ENCODE measurements around the gene BTD.

The BTD gene

DNA sequence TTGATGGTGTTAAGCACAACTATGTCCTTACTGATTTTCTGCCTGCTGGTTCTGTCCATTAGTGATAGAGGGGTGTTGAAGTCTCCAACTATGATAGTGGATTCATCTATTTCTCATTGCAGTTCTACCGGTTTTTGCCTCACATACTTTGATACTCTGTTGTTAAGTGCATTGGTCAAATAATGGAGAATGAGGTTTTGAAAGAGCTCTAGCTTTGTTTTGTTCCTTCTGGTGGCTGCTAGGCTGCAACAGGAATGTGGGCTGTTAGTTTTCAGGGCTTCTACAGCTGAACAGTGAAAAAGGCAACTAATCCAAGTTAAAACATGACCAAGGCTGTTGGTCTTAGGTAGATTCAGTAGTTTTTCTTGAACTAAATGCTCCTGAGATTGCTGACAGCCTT is 62.6 kb downstream of the BTD start:
- no peak for DNase-seq (ENCODE audit: low read depth in 2 of 3, low spot score in 2 of 3)

DNA sequence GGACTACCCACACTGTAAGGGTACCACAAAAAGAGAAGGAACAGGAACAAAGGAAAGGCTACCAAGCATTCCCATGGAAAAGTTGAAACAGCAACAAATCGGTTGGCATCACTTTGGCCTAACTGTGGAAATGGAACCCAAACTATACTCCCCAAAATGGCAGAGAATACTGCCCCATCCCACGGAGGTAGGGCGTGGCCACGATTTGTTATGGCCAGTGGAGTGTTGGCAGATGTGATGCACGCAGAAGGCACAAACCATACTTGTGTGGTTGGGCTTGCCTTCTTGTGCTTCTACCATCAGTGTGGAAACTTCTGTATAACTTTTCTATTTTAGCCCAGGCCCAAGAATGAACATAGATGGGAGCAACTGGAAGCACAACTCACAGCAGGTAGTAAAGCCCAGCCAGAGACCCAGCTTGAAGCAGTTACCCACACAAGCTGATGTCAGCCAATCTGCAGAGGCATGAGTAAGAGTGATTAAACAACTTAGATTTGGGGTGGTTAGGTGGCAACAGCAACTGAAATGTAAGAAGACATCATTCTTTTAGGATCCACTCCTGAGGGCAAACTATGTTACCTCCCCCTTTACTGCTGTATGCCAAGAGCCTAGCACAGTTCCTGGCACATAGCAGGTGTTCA is 64.1 kb downstream of the BTD start:
- no peak for DNase-seq (ENCODE audit: low read depth in 2 of 3, low spot score in 2 of 3)

DNA sequence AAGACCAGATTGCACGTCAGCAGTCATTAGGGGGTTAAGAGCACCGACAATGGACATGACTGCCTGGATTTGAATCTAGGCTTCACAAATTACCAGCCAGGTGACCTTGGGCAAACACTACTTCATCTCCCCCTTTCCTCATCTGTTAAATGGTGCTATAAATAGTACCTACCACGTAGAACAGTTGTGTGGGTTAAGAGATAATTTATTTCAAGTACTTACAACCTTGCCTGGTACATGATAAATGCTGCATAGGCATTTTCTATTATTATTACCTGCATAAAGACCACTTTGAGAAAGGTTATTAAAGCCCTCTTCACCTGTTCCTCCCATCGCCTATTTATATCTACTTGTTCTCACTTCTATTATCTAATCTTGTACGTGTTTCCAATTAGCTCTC is 64.7 kb downstream of the BTD start:
- DNase-seq (ENCODE audit: low read depth in 2 of 3, low spot score in 2 of 3): no peak

DNA sequence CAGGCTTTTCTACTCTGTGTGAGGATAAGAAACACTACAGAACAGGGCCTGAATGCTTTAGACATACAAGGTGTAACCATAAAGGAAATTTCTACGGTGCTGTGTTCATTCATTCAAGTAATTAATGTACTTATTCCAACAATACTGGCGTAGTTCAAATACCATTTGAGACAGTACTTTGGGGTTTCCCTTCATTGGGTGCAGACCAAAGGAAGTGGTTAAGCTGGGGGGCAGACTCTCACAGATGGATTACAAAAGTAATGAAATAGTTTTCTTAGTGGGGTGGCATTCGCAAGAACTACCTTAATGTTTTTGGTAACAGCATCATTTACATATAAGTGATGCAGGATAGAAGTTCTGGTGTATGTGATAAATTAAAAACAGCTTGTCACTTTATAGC is 65.9 kb downstream of the BTD start:
- DNase-seq (ENCODE audit: low read depth in 2 of 3, low spot score in 2 of 3): no peak

DNA sequence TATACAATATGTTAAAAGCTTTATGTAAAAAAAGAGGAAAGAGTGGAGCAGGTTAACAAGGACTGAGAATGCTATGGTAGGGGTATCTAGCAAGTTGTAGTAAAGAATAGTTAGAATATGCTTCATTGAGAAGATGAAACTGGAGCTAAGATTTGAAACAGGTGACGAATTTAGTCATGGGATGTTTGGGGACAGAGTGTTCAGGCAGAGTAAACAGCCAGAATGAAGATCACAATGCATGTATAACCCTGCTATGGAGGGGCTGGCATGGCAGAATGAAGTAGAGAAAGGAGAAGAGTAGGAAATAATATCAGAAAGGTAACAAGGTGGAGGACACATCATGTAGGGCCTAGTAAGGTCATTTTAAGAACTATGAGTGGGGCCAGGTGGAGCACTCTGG is 72.0 kb downstream of the BTD start:
- DNase-seq (ENCODE audit: low read depth in 2 of 3, low spot score in 2 of 3): no peak

DNA sequence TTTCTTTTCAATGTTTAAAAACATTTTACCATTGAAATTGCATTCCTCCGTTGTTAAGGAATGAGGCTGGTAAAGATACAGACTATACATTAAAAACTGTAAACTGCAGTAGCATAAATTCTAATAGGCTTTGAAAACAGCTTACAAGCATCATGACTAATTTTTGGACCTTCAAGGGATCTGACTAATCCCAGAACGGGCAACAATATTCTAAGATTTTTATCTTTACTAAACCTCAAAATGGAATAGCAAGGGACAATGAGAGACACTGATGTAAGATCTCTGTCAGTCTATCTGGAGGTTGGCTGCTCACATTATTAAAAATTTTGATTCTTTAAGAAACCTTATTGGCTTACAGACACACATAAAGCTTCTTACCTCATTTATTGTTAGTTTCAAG is 74.7 kb downstream of the BTD start:
- DNase-seq (ENCODE audit: low read depth in 2 of 3, low spot score in 2 of 3): no peak

DNA sequence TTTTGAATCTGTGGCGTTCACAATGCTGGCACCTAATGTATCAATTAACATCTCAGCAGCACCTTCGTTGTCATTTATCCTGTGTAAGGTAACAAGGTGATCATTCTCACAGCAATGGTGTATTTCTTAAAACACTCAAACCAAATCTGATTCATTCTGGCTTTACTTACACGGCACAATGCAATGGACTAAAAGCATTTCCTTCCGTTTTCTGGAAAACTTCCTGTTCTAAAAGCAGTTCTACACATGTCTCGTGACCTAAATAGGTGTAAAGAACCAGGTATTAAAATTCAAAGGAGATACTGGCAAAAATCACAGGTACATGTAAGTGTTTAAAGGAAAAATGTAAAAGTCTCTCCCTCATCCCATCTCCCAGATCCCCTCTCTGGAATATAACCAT is 77.8 kb downstream of the BTD start:
- DNase-seq (ENCODE audit: low read depth in 2 of 3, low spot score in 2 of 3): no peak

DNA sequence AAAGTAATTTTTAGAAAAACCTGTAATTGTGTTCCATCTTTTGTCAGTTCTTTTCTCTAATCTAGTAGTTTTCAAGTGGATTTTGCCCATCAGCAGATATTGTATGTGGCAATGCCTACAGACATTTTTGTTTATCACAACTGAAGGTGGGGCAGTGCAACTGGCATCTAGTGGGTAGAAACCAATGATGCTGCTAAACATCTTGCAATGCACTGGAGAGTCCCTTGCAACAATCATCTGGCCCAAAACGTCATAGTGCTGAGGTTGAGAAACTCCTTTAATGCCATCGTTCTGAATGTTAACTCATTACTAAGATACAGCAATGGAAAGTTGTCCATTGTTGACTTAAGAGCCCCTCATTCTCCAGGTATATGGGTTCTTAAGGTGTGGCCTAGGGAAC is 80.1 kb downstream of the BTD start:
- DNase-seq (ENCODE audit: low read depth in 2 of 3, low spot score in 2 of 3): no peak

DNA sequence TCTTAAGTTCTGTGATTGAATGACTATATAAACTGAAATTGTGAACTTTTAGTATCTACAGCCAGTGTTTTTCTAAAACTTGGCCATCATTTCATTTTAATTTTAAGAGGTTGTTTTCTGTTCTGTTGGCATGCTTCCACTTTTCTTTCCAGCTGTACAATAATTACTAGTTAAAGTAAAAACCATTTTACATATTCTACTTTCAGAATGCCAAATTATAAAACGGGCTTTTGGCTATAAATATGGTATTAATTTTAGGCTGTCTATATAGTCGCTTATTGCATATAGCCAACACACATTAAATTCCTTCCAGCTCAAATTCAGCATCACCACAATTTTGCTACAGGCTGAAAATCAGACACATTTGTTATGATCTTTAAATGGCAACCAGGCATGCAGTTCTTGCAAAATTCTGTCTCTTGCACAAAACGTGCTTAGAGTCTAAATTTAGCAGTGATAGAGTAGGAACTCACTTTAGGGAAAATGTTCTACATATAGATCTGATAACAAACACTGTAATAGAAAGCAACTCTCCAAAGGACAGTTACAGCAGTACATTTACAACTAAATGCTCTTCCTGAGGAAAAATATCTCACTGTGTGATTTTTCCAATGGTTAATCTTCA is 81.1 kb downstream of the BTD start:
- no peak for DNase-seq (ENCODE audit: low read depth in 2 of 3, low spot score in 2 of 3)

DNA sequence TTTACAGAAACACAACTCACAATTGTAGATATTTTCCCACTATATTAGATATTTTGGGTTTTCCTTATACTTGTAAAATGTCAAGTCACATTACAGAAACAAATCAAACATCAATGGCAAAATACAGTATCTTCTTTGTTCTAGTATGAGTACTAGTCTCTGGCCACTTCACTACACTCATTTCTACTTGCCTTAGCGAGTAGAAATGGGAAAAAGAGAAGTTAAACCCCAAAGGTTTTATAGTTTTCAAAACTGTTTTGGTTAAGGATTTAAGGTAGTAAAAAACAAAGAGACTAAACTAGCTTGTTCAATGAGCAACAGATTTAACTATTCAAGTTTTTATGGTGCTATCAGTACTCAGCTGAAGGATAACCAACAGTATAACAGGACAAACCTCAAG is 81.7 kb downstream of the BTD start:
- DNase-seq (ENCODE audit: low read depth in 2 of 3, low spot score in 2 of 3): no peak

DNA sequence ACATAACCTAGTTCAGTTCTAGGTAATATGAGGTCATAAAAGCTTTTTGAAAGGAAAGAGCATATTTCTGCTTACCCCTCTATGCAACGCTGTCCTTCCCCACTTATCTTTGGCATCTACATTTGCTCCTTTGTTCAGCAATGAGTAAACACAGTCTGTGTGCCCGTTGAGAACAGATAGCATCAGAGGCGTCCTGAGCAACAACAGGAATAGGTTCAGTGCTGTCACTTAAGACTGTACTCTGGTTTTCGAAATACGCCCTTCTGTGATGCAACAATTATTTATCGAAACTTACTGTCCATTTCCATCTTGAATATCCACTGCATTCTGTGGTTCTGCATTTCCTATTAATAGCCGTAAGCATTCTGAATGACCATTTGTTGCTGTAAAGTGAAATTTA is 84.4 kb downstream of the BTD start:
- no peak for DNase-seq (ENCODE audit: low read depth in 2 of 3, low spot score in 2 of 3)

DNA sequence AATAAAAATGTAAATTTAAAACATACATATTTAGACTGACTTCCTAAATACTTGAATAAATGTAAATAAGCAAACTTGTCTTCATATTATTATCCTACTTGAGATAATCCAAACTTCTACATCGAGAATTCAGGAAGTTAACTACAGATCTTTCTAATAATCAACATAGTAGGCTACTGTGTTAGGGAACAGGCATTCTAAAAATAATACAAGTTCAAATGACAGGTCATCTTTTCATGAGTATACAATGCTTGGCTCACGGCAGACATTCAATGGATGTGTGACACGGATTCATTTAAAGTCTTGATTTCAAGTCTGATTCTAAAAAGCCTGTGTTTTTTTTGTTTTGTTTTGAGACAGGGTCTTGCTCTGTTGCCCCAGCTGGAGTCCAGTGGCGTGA is 88.7 kb downstream of the BTD start:
- no peak for DNase-seq (ENCODE audit: low read depth in 2 of 3, low spot score in 2 of 3)

DNA sequence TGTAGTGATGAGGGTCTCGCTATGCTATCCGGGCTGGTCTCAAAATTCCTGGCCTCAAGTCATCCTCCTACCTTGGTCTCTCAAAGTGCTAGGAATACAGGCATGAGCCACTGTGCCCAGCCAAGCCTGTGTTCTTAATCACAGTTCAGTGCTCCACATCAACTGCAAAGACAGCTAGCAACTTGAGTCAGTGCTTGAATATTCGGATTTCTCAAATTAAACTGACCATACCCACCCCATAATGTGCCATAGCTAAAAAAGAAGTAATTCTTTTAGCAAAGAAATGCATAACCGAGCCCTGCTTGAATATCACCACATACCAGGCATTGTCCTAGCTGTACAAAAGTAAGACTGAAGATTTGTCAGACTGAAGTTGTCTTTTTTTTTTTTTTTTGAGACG is 89.2 kb downstream of the BTD start:
- no peak for DNase-seq (ENCODE audit: low read depth in 2 of 3, low spot score in 2 of 3)

DNA sequence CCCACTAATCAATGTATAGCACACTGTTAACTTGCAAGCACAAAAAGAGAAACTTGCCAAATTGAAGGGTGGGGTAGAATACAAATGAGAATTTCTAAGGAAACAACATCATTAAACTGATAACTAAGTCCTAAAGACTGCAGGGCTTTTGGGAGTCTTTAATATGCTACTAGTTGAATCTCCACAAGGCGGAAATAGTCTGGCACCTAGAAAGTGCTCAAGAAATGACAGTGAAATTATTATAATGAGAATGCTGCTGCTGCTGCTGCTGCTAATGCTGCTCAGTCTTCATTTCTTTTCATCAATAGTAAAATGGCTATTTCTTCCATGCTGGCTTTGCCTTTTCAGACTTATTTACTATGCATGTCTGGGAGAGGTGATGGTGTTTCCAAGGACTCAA is 91.8 kb downstream of the BTD start:
- DNase-seq (ENCODE audit: low read depth in 2 of 3, low spot score in 2 of 3): no peak

DNA sequence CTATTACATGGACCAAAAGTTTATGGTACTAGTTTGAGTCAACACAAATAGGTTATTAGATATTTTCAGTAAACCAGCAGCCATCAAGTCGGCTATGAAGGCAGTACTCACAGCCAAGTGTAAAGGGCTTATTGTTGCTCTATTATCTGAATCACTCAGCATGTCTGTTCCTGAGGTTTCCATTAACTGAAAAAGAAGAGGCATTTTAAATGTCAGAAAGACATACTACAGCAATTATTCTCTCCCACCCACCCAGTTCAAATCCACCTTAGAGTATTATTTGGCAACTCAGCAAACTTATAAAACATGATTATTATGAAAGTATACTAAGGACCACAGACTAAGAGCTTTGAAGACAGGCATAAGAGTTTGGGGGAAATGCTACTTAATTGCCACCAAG is 93.1 kb downstream of the BTD start:
- DNase-seq (ENCODE audit: low read depth in 2 of 3, low spot score in 2 of 3): no peak
